Measurements from ENCODE around the gene SLC25A13.
"Not testable (repeated sequence)": the region's sequence is repeated elsewhere in the genome, so short reads cannot be mapped to it uniquely, and the experiment has no call there.

SLC25A13 gene

GRCh38 chr7:96300502-96300901, 21.4 kb downstream of the SLC25A13 start:
- DNase-seq (ENCODE audit: low read depth, low spot score) = no peak

- DNase-seq (ENCODE audit: low read depth, low spot score) = no peak
Observed at GRCh38 chr7:96299496-96299895, 22.4 kb downstream of the SLC25A13 start.

- no peak for DNase-seq (ENCODE audit: low read depth, low spot score)
Observed at GRCh38 chr7:96297876-96298275, 24.0 kb downstream of the SLC25A13 start.

GRCh38 chr7:96297446-96297845, 24.5 kb downstream of the SLC25A13 start:
- not testable (repeated sequence) for DNase-seq (ENCODE audit: low read depth, low spot score)

GRCh38 chr7:96293911-96294310, 28.0 kb downstream of the SLC25A13 start:
- DNase-seq (ENCODE audit: low read depth, low spot score) = not testable (repeated sequence)

GRCh38 chr7:96287559-96287958, 34.3 kb downstream of the SLC25A13 start:
- DNase-seq (ENCODE audit: low read depth, low spot score) = no peak

- DNase-seq (ENCODE audit: low read depth, low spot score) = no peak
Observed at GRCh38 chr7:96287132-96287531, 34.8 kb downstream of the SLC25A13 start.

- no peak for DNase-seq (ENCODE audit: low read depth, low spot score)
Observed at GRCh38 chr7:96285579-96285978, 36.3 kb downstream of the SLC25A13 start.

GRCh38 chr7:96284835-96285234, 37.1 kb downstream of the SLC25A13 start:
- DNase-seq (ENCODE audit: low read depth, low spot score) = no peak

- DNase-seq (ENCODE audit: low read depth, low spot score) = no peak
Observed at GRCh38 chr7:96284240-96284639, 37.7 kb downstream of the SLC25A13 start.

- no peak for DNase-seq (ENCODE audit: low read depth, low spot score)
Observed at GRCh38 chr7:96282835-96283234, 39.1 kb downstream of the SLC25A13 start.

- DNase-seq (ENCODE audit: low read depth, low spot score) = no peak
Observed at GRCh38 chr7:96277921-96278320, 44.0 kb downstream of the SLC25A13 start.

- DNase-seq (ENCODE audit: low read depth, low spot score) = no peak
Observed at GRCh38 chr7:96276019-96276418, 45.9 kb downstream of the SLC25A13 start.

- DNase-seq (ENCODE audit: low read depth, low spot score) = no peak
Observed at GRCh38 chr7:96273716-96274115, 48.2 kb downstream of the SLC25A13 start.

GRCh38 chr7:96269246-96269994, 52.5 kb downstream of the SLC25A13 start:
- DNase-seq (ENCODE audit: low read depth, low spot score) = no peak

- no peak for DNase-seq (ENCODE audit: low read depth, low spot score)
Observed at GRCh38 chr7:96266580-96266979, 55.3 kb downstream of the SLC25A13 start.

GRCh38 chr7:96266015-96266414, 55.9 kb downstream of the SLC25A13 start:
- DNase-seq (ENCODE audit: low read depth, low spot score) = no peak

GRCh38 chr7:96253964-96254363, 67.9 kb downstream of the SLC25A13 start:
- no peak for DNase-seq (ENCODE audit: low read depth, low spot score)

GRCh38 chr7:96253441-96253840, 68.5 kb downstream of the SLC25A13 start:
- DNase-seq (ENCODE audit: low read depth, low spot score) = no peak

GRCh38 chr7:96250776-96251361, 71.0 kb downstream of the SLC25A13 start:
- DNase-seq (ENCODE audit: low read depth, low spot score) = no peak

GRCh38 chr7:96248405-96248804, 73.5 kb downstream of the SLC25A13 start:
- DNase-seq (ENCODE audit: low read depth, low spot score) = no peak

- no peak for DNase-seq (ENCODE audit: low read depth, low spot score)
Observed at GRCh38 chr7:96246919-96247318, 75.0 kb downstream of the SLC25A13 start.

- DNase-seq (ENCODE audit: low read depth, low spot score) = no peak
Observed at GRCh38 chr7:96244992-96245292, 77.0 kb downstream of the SLC25A13 start.

Data from ELF-1 (cell line).